B cell (primary cell): ENCODE measurements around the gene PAK6.
A peak's percentile ranks its signal among the peaks of the same experiment; 100 is the strongest.

Source experiments
- EZH2 ChIP-seq: IDR thresholded peaks from 2 replicates; pipeline ENCODE4 v1.6.1; 2012; ENCODE audit warnings: borderline replicate concordance, low read depth, mild to moderate bottlenecking, moderate library complexity, low read length; ENCODE audit not compliant: insufficient read depth, poor library complexity, severe bottlenecking
- TF ChIP-seq, protein P1 (sequence below): fragments of 200-600 bp; IDR thresholded peaks from one replicate; pipeline ENCODE4 v1.8.0; 2022; ENCODE audit warnings: antibody characterized with exemption, mild to moderate bottlenecking

DNA sequence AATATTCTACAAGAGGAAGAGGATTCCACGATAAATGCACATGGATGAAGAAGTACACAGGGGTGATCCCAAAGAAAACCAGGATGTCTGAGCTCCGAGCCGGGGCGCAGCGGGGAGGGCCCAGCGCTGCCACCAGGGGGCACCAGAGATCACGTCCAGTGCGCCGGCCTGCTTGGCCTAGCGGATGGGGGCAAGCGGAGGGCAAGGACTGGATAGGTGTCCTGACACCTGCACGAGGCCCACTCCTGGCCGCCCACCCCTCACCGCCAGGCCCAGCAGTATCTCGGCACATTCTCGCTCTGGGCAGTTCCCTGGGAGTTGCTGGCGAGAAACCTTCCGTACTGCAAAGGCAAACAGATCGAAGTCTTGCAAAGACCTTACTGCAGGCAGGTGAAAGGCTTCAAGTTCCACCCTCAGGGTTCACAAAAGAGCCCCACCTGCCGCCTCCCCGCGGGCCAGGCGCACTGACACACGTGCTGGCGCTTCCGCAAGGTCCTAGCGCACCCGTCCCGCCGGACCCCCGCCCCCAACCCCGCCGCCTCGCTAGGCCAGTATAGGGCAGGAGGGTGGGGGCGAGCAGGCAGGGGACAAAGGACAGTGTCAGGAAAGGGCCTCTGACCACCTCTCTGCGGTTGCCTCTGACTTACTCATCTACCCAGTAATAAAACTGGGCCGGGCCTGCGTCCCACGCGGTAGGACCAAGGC, 40.7 kb downstream of the PAK6 start:
- TF ChIP-seq, protein P1, sequence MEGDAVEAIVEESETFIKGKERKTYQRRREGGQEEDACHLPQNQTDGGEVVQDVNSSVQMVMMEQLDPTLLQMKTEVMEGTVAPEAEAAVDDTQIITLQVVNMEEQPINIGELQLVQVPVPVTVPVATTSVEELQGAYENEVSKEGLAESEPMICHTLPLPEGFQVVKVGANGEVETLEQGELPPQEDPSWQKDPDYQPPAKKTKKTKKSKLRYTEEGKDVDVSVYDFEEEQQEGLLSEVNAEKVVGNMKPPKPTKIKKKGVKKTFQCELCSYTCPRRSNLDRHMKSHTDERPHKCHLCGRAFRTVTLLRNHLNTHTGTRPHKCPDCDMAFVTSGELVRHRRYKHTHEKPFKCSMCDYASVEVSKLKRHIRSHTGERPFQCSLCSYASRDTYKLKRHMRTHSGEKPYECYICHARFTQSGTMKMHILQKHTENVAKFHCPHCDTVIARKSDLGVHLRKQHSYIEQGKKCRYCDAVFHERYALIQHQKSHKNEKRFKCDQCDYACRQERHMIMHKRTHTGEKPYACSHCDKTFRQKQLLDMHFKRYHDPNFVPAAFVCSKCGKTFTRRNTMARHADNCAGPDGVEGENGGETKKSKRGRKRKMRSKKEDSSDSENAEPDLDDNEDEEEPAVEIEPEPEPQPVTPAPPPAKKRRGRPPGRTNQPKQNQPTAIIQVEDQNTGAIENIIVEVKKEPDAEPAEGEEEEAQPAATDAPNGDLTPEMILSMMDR = peak; percentile 100
- TF ChIP-seq EZH2 = no peak
